ENCODE data around the gene CEBPA.
"Not testable (repeated sequence)": the region's sequence is repeated elsewhere in the genome, so short reads cannot be mapped to it uniquely, and the experiment has no call there.

Gene CEBPA

GRCh38 chr19:33324628-33325027, 22.3 kb upstream of the CEBPA start:
- no peak for DNase-seq (ENCODE audit: low spot score)

DNA sequence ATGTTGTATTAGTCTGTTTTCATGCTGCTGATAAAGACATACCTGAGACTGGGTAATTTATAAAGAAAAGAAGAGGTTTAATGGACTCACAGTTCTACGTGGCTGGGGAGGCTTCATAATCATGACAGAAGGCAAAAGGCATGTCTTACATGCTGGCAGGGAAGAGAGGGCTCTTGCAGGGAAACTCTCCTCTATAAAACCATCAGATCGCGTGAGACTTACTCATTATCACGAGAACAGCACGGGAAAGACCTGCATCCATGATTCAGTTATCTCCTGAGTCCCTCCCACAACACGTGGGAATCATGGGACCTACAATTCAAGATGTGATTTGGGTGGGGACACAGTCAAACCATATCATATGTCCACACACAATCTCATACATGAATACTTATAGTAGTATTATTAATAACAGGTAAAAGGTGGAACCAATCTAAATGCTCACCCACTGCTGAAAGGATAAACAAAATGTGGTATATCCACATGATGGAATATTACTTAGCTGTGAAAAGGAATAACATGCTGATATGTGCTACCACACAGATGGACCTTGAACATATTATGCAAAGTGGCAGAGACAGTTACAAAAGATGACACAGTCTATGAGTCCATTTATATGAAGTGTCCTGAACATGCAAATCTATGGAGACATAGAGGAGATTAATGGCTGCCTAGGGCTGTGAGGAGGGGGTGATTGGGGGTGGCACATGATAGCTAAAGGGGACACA, 20.9 kb upstream of the CEBPA start:
- no peak for DNase-seq (ENCODE audit: low spot score)

GRCh38 chr19:33320636-33321035, 18.3 kb upstream of the CEBPA start:
- DNase-seq (ENCODE audit: low spot score): no peak

- DNase-seq (ENCODE audit: low spot score): not testable (repeated sequence)
Observed at GRCh38 chr19:33317991-33318390, 15.7 kb upstream of the CEBPA start.

- no peak for DNase-seq (ENCODE audit: low spot score)
Observed at GRCh38 chr19:33317517-33317916, 15.2 kb upstream of the CEBPA start.

DNA sequence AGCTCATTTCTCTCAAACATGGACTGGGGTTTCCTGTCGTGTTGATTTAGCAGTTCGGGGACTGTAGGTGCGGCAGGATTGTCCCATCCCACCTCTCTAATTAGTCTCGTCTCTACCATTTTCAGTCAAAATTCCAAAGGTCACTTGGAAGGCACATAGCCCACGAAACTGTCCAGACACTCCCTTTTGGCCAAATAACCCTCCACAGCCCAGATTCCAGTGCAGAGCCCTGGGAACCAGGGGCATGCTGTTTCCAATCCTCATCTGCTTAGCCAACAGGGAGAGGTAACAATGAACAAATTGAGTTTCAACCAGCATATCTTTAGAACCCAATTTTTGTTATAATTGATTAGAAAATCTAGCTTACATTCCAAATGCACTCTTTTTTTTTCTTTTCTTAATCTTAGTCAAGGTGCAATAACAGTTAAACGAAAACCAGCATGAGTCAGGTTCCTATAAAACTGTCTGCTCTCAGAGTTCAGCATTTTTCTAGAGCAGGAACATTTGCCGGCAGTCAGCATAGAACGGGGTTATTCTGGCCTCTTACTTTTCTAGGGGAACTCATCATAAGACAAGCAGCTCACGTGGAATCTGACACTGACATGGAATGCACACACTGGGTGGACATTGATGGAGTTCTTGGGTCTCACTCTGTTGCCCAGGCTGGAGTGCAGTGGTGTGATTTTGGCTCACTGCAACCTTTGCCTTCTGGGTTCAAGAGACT, 14.4 kb upstream of the CEBPA start:
- DNase-seq (ENCODE audit: low spot score): no peak

GRCh38 chr19:33312808-33313207, 10.5 kb upstream of the CEBPA start:
- not testable (repeated sequence) for DNase-seq (ENCODE audit: low spot score)

GRCh38 chr19:33312065-33312464, 9.7 kb upstream of the CEBPA start:
- no peak for DNase-seq (ENCODE audit: low spot score)

DNA sequence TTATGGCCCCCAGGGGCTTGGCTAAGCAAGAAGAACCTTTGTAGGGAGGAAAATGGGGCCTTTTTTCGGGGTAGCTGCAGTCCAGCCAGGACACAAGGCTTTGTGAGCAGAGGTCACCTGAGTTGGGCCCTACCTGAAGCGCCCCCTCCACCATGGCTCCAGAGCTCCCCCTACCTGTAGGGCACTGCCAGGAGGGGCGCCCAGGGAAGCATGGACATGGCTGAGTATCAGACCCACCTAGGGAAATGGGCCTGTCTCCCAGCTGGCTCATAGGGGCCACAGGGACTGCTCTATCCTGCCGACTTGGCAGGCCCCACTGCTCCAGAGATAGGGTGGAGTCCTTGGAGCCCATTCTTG, 9.0 kb upstream of the CEBPA start:
- DNase-seq (ENCODE audit: low spot score): no peak

- DNase-seq (ENCODE audit: low spot score): no peak
Observed at GRCh38 chr19:33310606-33311325, 8.4 kb upstream of the CEBPA start.

GRCh38 chr19:33309826-33310225, 7.5 kb upstream of the CEBPA start:
- DNase-seq (ENCODE audit: low spot score): no peak

GRCh38 chr19:33306853-33307792, 4.8 kb upstream of the CEBPA start:
- DNase-seq (ENCODE audit: low spot score): no peak

GRCh38 chr19:33306191-33306590, 3.9 kb upstream of the CEBPA start:
- DNase-seq (ENCODE audit: low spot score): no peak

- no peak for DNase-seq (ENCODE audit: low spot score)
Observed at GRCh38 chr19:33304760-33305647, 2.7 kb upstream of the CEBPA start.

GRCh38 chr19:33304371-33304759, 2.0 kb upstream of the CEBPA start:
- no peak for DNase-seq (ENCODE audit: low spot score)

GRCh38 chr19:33303791-33304345, 1.5 kb upstream of the CEBPA start:
- no peak for DNase-seq (ENCODE audit: low spot score)

DNA sequence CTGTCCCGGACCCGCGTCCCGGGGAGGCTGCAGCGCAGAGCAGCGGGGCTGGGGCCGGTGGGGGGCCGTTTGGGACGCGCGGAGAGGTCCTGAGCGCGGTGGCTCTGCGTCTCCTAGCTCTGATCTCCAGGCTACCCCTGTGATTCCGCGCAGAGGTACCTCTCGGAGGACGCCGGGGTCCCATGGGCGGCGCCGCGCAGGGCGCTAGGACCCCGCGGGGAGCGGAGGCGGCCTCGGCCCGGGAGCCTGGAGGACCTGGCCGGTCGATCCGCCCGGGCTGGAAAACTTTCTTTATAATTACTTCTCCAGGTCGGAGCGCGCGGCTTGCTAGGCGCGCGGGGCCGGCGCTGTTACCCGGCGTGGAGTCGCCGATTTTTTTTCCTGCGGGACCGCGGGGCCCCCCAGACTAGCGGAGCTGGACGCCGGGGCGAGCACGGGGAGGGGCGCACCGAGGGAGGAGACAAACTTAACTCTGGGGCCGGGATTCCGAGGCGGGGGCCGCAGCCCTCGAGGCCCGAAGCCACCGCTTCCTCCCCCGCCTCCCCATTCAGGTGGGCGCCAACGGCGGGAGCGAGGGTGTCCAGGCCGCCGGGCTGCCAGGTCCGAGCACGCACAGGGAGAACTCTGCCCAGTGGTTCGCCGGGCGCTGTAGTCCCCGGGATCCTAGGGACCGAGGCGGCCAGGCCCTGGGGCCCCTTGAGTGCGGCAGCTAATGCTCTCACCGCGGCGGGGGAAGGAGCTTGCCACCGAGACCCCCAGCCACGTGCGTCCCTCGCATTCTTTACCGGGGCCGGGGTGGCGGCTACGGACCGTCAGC, 848 bp upstream of the CEBPA start:
- DNase-seq (ENCODE audit: low spot score): no peak

- no peak for DNase-seq (ENCODE audit: low spot score)
Observed at GRCh38 chr19:33301900-33302174, 497 bp downstream of the CEBPA start.

DNA sequence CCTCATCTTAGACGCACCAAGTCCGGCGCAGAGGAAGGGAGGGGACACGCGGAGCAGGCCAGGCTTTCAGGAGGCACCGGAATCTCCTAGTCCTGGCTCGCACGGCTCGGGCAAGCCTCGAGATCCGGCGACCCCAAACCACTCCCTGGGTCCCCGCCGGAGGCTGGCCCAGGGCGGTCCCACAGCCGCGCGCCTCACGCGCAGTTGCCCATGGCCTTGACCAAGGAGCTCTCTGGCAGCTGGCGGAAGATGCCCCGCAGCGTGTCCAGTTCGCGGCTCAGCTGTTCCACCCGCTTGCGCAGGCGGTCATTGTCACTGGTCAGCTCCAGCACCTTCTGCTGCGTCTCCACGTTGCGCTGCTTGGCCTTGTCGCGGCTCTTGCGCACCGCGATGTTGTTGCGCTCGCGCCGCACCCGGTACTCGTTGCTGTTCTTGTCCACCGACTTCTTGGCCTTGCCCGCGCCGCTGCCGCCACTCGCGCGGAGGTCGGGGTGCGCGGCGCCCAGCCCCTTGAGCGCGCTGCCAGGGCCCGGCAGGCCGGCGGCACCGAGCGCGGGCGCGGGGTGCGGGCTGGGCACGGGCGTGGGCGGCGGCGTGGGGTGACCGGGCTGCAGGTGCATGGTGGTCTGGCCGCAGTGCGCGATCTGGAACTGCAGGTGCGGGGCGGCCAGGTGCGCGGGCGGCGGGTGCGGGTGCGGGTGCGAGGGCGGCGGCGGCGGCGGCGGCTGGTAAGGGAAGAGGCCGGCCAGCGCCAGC, 1.0 kb downstream of the CEBPA start:
- DNase-seq (ENCODE audit: low spot score): no peak

DNA sequence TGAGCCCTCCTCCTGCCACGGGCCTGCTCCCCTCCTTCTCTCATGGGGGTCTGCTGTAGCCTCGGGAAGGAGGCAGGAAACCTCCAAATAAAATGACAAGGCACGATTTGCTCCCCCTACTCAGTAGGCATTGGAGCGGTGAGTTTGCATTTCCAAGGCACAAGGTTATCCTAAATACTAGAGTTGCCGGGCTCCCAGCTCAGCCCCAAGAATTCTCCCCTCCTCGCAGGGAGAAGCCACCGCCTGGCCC, 1.5 kb downstream of the CEBPA start:
- no peak for DNase-seq (ENCODE audit: low spot score)

All from globus pallidus (tissue), 1 donor.